ENCODE measurements around the gene MAG. TPM values are rescaled to one million over a fixed set of nuclear protein-coding genes. Genes with fewer than 3 reads are reported as not detected.

The MAG gene
- total RNA-seq, 4 donors from 2014 or later: 0.65 to 2.4 (median 1.2) TPM; not detected in 1

- Histone ChIP-seq H3K4me3 (no peak overlapping the region), H3K27me3 (peaks cover 0 to 42% (median 0%) of the 10 kb centered on the region in 4 donors), H3K36me3 (no peaks in the 10 kb centered on the region), H3K27ac (replicated peaks in 1 of 4) (no peak overlapping the region), H3K4me1 (no peaks in the 10 kb centered on the region), H3K9me3 (no peaks in the 10 kb centered on the region)
- TF ChIP-seq POLR2A (IDR thresholded peaks at IDR 0.05; ENCODE audit: low read depth) (no peak), CTCF (IDR thresholded peaks at IDR 0.05) (no peak), POLR2AphosphoS5 (IDR thresholded peaks at IDR 0.05) (no peak), EP300 (IDR thresholded peaks at IDR 0.05) (no peak)
- DNase-seq (ENCODE audit: extremely low spot score): peak; percentile 89
- intact Hi-C loops (cut with DNase I): no loop called here
- WGBS: 70% methylated on average over 28 of the region's 28 CpGs
Observed at GRCh38 chr19:35346193-35347052, 54.5 kb downstream of the MAG start.

GRCh38 chr19:35347171-35347929, 55.4 kb downstream of the MAG start, which contains the start of gene FFAR1:
TSS of gene FFAR1 (plus strand) at chr19:35347902. CDS start at chr19:35351552, 3,650 bp downstream.
- intact Hi-C loops (cut with DNase I): no loop called here
- no peak within 1 kb of the TSS for H3K4me3 ChIP-seq
- no peak within 1 kb of the TSS for H3K27ac ChIP-seq (replicated peaks in 1 of 4)
- TF ChIP-seq POLR2AphosphoS5 (IDR thresholded peaks at IDR 0.05) (no peak), EP300 (IDR thresholded peaks at IDR 0.05) (no peak), CTCF (IDR thresholded peaks at IDR 0.05) (no peak)
- peaks cover 0 to under 1% (median 0%) of the 10 kb centered on the region in 4 donors for H3K4me1 ChIP-seq
- no peaks in the 10 kb centered on the region for H3K36me3 ChIP-seq
- H3K27me3 ChIP-seq: peaks cover 0 to 51% (median 0%) of the 10 kb centered on the region in 4 donors
- no peaks in the 10 kb centered on the region for H3K9me3 ChIP-seq
- DNase-seq (ENCODE audit: extremely low spot score): peak; percentile 89
- WGBS: 59% methylated on average over 18 of the region's 18 CpGs

GRCh38 chr19:35347930-35348298, 56.0 kb downstream of the MAG start:
- TF ChIP-seq POLR2AphosphoS5 (IDR thresholded peaks at IDR 0.05) (no peak), POLR2A (IDR thresholded peaks at IDR 0.05; ENCODE audit: low read depth) (no peak), EP300 (IDR thresholded peaks at IDR 0.05) (no peak), CTCF (IDR thresholded peaks at IDR 0.05) (no peak)
- no peak overlapping the region for H3K4me3 ChIP-seq
- H3K36me3 ChIP-seq: no peaks in the 10 kb centered on the region
- H3K27ac ChIP-seq (replicated peaks in 1 of 4): no peak overlapping the region
- H3K9me3 ChIP-seq: no peaks in the 10 kb centered on the region
- H3K4me1 ChIP-seq: peaks cover 0 to 3% (median 0%) of the 10 kb centered on the region in 4 donors
- intact Hi-C loops (cut with DNase I): no loop called here
- DNase-seq (ENCODE audit: extremely low spot score): peak; percentile 19
- WGBS: 80% methylated on average over 7 of the region's 7 CpGs
- H3K27me3 ChIP-seq: peaks cover 0 to 55% (median 0%) of the 10 kb centered on the region in 4 donors

- WGBS: 91% methylated on average over 16 of the region's 18 CpGs
- H3K4me1 ChIP-seq: peaks cover 0 to 3% (median 0%) of the 10 kb centered on the region in 4 donors
Observed at GRCh38 chr19:35348911-35349611, 57.1 kb downstream of the MAG start.

More at GRCh38 chr19:35348911-35349611, 57.1 kb downstream of the MAG start:
- TF ChIP-seq POLR2AphosphoS5 (IDR thresholded peaks at IDR 0.05) (no peak), CTCF (IDR thresholded peaks at IDR 0.05) (no peak), EP300 (IDR thresholded peaks at IDR 0.05) (no peak), POLR2A (IDR thresholded peaks at IDR 0.05; ENCODE audit: low read depth) (no peak)
- DNase-seq (ENCODE audit: extremely low spot score): peak; percentile 72
- H3K27ac ChIP-seq (replicated peaks in 1 of 4): no peak overlapping the region
- no peaks in the 10 kb centered on the region for H3K36me3 ChIP-seq
- intact Hi-C loops (cut with DNase I): no loop called here
- no peak overlapping the region for H3K4me3 ChIP-seq
- peaks cover 0 to 62% (median 0%) of the 10 kb centered on the region in 4 donors for H3K27me3 ChIP-seq
- no peaks in the 10 kb centered on the region for H3K9me3 ChIP-seq

All from esophagus muscularis mucosa (tissue), 4 donors.